GM12865 (cell line): Measurements from ENCODE around the gene MITF.

Source experiments
- DNase-seq: peaks from one replicate; pipeline ENCODE4 v3.0.0; 2010; ENCODE audit warnings: low read depth
- H3K4me3 ChIP-seq: 2 replicates; pipeline ENCODE4 v1.5.1; 2011; ENCODE audit warnings: mild to moderate bottlenecking, low read depth, low read length, control low read depth
- TF ChIP-seq, protein P1 (sequence below): IDR thresholded peaks from 2 replicates; pipeline ENCODE4 v1.5.1; 2011; ENCODE audit warnings: low read length, control low read depth, low read depth, inconsistent platforms; ENCODE audit not compliant: insufficient read depth; ENCODE audit errors: missing control alignments

The MITF gene

GRCh38 chr3:69697381-69697780 lies 41.9 kb upstream of the MITF start:
- TF ChIP-seq, protein P1, sequence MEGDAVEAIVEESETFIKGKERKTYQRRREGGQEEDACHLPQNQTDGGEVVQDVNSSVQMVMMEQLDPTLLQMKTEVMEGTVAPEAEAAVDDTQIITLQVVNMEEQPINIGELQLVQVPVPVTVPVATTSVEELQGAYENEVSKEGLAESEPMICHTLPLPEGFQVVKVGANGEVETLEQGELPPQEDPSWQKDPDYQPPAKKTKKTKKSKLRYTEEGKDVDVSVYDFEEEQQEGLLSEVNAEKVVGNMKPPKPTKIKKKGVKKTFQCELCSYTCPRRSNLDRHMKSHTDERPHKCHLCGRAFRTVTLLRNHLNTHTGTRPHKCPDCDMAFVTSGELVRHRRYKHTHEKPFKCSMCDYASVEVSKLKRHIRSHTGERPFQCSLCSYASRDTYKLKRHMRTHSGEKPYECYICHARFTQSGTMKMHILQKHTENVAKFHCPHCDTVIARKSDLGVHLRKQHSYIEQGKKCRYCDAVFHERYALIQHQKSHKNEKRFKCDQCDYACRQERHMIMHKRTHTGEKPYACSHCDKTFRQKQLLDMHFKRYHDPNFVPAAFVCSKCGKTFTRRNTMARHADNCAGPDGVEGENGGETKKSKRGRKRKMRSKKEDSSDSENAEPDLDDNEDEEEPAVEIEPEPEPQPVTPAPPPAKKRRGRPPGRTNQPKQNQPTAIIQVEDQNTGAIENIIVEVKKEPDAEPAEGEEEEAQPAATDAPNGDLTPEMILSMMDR: no peak
- no peak overlapping the region for H3K4me3 ChIP-seq

DNA sequence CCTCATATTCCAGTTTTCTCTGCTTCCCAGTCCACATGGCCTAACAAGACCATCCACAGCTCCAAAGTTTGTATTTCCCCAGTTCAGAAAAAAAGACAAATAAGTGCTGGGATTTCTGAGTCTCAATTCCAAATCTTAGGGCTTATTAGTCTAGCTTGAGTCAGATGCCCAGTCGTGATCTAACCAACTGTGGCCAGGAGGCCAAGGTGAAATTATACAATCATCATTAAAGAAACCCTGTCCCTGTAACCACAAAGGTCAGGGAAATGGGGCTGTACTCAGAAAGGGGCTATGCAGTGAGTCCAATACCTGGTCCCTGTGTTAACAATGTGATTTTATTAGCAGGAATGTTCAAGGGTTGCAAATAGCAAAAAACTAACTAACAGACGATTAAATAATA lies 40.5 kb upstream of the MITF start:
- no peak for DNase-seq
- TF ChIP-seq, protein P1: no peak
- H3K4me3 ChIP-seq: no peak overlapping the region

More at GRCh38 chr3:69697381-69697780, 41.9 kb upstream of the MITF start:
- DNase-seq: no peak

GRCh38 chr3:69699183-69699582 lies 40.1 kb upstream of the MITF start:
- H3K4me3 ChIP-seq: no peak overlapping the region
- no peak for DNase-seq
- TF ChIP-seq, protein P1: no peak

DNA sequence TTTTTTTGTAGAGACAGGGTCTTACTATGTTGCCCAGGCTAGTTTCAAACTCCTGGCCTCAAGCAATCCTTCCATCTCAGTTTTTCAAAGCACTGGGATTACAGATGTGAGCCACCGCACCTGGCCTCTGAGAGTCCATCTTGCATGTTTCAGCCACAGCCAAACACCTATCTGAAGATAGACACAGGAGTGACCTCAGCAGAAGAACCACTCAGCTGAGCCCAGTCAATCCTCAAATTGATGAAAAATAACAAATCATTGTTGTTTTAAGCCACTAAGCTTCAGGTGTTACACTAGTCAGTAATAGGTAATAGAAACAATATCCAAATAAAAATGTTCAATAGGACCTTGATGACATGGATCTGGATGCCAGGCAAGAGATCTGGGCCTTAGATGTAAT lies 38.3 kb upstream of the MITF start:
- DNase-seq: no peak
- TF ChIP-seq, protein P1: no peak
- no peak overlapping the region for H3K4me3 ChIP-seq

DNA sequence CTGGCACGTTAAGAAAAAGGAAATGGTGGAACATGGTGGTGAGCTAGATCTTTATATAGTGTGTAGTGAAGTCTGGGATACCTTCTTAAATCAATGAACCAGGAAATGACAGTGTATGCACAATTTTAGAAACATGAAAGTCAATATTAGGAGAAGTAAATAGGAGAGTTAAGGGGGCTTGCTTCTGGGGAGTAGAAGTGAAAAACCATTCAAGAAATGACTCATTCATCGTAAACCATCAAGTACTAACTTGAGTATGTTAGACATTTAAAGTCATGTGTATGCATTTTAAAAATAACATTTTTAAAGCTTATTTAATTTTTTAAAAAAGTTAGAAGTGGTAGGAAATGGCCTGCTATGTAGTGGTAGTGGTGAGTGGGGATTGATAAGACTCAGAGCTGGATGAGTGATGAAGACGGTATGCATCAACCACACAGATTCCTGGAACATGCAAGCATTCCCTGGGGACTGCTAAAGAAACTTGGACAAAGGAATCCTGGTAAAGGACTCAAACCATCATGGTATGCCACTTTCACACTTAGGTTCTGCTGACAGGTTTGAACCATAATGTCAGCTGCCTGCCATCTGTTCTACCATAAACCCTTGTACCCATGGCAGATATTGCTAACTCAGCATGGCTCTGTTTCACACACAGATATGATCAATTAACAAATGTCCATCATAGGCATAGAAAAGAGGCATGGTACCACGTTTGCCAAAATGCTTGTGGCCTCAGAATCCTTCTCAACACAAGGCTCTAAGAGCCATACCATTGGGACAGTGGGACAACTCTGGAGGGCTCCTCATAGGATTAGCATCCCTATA lies 28.9 kb upstream of the MITF start:
- H3K4me3 ChIP-seq: no peak overlapping the region
- DNase-seq: no peak
- TF ChIP-seq, protein P1: no peak

DNA sequence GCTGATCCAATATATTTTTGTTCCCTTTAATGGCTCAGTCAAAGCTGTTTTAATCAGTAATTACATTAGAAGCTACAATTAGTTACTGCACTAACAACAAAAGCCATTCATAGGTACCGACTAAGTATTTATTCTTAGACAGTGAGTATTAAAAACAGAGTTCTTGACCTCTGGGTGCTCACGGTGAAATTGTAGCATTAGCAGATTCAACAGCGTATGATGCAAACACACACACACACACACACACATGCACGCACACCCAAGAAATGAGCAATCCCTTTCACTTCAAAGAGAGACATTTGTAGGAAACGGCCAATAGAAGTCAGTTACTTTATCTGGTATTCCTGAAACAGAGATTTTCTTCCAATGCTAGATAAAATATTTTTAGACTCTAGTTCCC lies 27.0 kb upstream of the MITF start:
- DNase-seq: no peak
- no peak overlapping the region for H3K4me3 ChIP-seq
- TF ChIP-seq, protein P1: no peak

DNA sequence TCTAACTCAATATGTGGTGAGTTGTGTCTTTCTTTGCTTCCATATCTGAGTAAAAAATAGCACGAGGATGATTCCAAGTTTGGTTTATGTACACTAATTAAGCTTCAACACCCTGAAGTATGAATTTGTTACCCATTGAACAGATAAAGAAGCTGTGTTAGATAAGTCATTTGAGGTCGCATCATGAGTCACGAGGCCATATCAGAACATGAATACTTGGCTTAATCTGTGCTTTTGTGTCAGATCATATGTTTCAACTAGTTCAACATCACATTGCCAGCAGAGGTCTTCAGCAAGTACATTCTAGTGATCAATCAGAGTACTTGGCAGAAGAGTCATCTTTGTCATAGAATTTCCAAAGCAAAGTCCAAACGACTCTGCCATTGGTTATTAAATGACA lies 26.3 kb upstream of the MITF start:
- H3K4me3 ChIP-seq: no peak overlapping the region
- TF ChIP-seq, protein P1: no peak
- DNase-seq: no peak
